ENCODE results near the gene TNK1. TPM values are rescaled to one million over a fixed set of nuclear protein-coding genes. Genes with fewer than 3 reads are reported as not detected.

Gene TNK1
- total RNA-seq, 1 experiment from 2014 or later: 6.1 TPM

GRCh38 chr17:7392696-7393612 is 12.1 kb downstream of the TNK1 start:
- H3K4me1 Mint-ChIP-seq (ENCODE audit: low read depth, unreplicated experiment): no peaks in the 10 kb centered on the region
- peaks cover 3% of the 10 kb centered on the region; the same call in 1 of the 2 replicates for H3K4me1 ChIP-seq
- H3K36me3 Mint-ChIP-seq (ENCODE audit: insufficient read depth, unreplicated experiment): no peaks in the 10 kb centered on the region
- H3K9me3 Mint-ChIP-seq (ENCODE audit: unreplicated experiment): no peaks in the 10 kb centered on the region
- H3K4me3 Mint-ChIP-seq (ENCODE audit: unreplicated experiment): peak overlapping the region; percentile 76
- DNase-seq: no peak
- H3K9me3 ChIP-seq: no peaks in the 10 kb centered on the region
- TF ChIP-seq, protein P1, sequence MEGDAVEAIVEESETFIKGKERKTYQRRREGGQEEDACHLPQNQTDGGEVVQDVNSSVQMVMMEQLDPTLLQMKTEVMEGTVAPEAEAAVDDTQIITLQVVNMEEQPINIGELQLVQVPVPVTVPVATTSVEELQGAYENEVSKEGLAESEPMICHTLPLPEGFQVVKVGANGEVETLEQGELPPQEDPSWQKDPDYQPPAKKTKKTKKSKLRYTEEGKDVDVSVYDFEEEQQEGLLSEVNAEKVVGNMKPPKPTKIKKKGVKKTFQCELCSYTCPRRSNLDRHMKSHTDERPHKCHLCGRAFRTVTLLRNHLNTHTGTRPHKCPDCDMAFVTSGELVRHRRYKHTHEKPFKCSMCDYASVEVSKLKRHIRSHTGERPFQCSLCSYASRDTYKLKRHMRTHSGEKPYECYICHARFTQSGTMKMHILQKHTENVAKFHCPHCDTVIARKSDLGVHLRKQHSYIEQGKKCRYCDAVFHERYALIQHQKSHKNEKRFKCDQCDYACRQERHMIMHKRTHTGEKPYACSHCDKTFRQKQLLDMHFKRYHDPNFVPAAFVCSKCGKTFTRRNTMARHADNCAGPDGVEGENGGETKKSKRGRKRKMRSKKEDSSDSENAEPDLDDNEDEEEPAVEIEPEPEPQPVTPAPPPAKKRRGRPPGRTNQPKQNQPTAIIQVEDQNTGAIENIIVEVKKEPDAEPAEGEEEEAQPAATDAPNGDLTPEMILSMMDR (IDR thresholded peaks at IDR 0.05; ENCODE audit: insufficient read depth in 1 of 2, low read depth in 1 of 2, low read length in 1 of 2, severe bottlenecking in 1 of 2, unreplicated experiment in 1 of 2): no peak
- H3K27me3 ChIP-seq (replicated peaks; ENCODE audit: control insufficient read depth, insufficient read depth, low read length): no peaks in the 10 kb centered on the region
- H3K36me3 ChIP-seq (ENCODE audit: control insufficient read depth, insufficient read depth, low read length): no peaks in the 10 kb centered on the region
- H3K27me3 Mint-ChIP-seq (ENCODE audit: insufficient read depth, unreplicated experiment): no peaks in the 10 kb centered on the region
- ChIA-PET POLR2A (no interaction called here), CTCF (no interaction called here)
- no TSS peak for BruUV-seq (replicated peaks)
- no peak overlapping the region for H3K27ac Mint-ChIP-seq (ENCODE audit: unreplicated experiment)
- peak overlapping the region; percentile 60 for H3K4me3 ChIP-seq (ENCODE audit: low read depth, low read length)
- intact Hi-C loops (cut with micrococcal nuclease; ENCODE audit: unreplicated experiment): no loop called here

DNA sequence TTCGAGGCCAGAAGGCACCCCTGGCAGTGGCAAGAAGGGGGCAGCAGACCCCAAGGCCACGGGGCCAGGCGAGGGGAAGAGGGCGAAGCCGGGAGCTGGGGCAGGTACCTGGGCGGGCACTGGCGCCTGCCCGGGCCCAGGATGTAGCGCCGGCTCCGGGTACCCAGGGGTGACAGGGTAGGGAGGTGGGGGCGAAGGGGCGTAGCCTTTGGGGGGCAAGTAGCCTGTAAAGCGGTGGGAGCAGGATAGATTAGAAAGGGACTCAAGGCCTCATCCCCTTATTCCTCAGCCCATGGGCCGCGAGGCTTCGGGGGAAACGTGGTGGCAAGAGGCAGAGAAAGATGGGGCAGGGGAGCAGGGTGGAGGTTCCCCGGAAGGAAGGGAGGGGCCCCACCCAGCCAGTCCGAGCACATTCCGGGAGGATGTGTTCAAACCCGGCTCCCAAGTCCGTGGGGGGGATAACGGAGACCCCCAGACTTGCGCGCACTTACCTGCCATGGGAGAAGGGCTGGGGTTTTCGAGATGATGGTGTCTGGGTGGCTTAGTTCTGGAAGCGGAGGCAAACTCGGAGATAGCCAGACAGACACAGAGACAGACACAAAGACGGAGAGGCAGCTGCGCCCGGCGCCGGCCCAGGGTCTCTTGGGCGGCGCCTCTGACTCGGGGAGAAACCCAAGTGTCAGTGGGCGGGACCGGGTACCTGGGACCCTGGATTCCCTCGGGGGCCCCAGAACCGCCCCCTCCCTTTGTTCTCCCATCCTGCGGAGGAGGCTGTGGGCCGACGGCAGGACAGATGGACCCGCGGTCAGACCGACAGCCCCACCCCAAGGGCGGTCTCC is 12.9 kb downstream of the TNK1 start:
- TF ChIP-seq, protein P1 (IDR thresholded peaks at IDR 0.05; ENCODE audit: insufficient read depth in 1 of 2, low read depth in 1 of 2, low read length in 1 of 2, severe bottlenecking in 1 of 2, unreplicated experiment in 1 of 2): no peak
- peak overlapping the region; percentile 76 for H3K4me3 Mint-ChIP-seq (ENCODE audit: unreplicated experiment)
- Histone ChIP-seq H3K4me1 (peaks cover 3% of the 10 kb centered on the region; the same call in 1 of the 2 replicates), H3K9me3 (no peaks in the 10 kb centered on the region), H3K36me3 (ENCODE audit: control insufficient read depth, insufficient read depth, low read length) (no peaks in the 10 kb centered on the region), H3K4me3 (ENCODE audit: low read depth, low read length) (peak overlapping the region; percentile 60), H3K27me3 (replicated peaks; ENCODE audit: control insufficient read depth, insufficient read depth, low read length) (no peaks in the 10 kb centered on the region)
- no peaks in the 10 kb centered on the region for H3K9me3 Mint-ChIP-seq (ENCODE audit: unreplicated experiment)
- H3K36me3 Mint-ChIP-seq (ENCODE audit: insufficient read depth, unreplicated experiment): no peaks in the 10 kb centered on the region
- intact Hi-C loops (cut with micrococcal nuclease; ENCODE audit: unreplicated experiment): no loop called here
- H3K27ac Mint-ChIP-seq (ENCODE audit: unreplicated experiment): no peak overlapping the region
- DNase-seq: peak; percentile 47 to 55
- H3K4me1 Mint-ChIP-seq (ENCODE audit: low read depth, unreplicated experiment): no peaks in the 10 kb centered on the region
- CTCF ChIA-PET: interaction anchor here (1.0 kb wide), 1 partner anchor 10 kb away, joined by 6 read pairs; the partner anchor contains the start of gene TMEM256
- POLR2A ChIA-PET: interaction anchor here (0.6 to 1.4 kb wide), 3 partner anchors 10 to 130 kb away, joined by 3 to 14 read pairs (median 5); partner anchors contain the start of gene TMEM256
- BruUV-seq (replicated peaks): TSS peak; percentile 38
- no peaks in the 10 kb centered on the region for H3K27me3 Mint-ChIP-seq (ENCODE audit: insufficient read depth, unreplicated experiment)

Measured in Caco-2 (cell line).